B cell (primary cell): ENCODE data around the gene RALY. TPM values are rescaled to one million over a fixed set of nuclear protein-coding genes. Genes with fewer than 3 reads are reported as not detected.

Experiments used
- ATAC-seq: fragments of 200-7000 bp; cut with Tn5 transposase; one replicate; pipeline ENCODE4 v1.10.0; 2021; ENCODE audit warnings: low read depth, mild to moderate bottlenecking, moderate number of reproducible peaks, moderate library complexity
- CTCF ChIA-PET: fragments of 350-600 bp; sonication (Branson Sonifier 250); formaldehyde crosslinking; loops from one replicate; lab custom pipeline; 2021; ENCODE audit warnings: antibody characterized with exemption, inconsistent platforms; lab: Charles Lee
- POLR2A ChIA-PET: fragments of 350-600 bp; sonication (Branson Sonifier 250); formaldehyde crosslinking; loops from one replicate; lab custom pipeline; 2021; ENCODE audit warnings: antibody characterized with exemption; lab: Charles Lee
- DNase-seq: peaks from one replicate; pipeline ENCODE4 v3.0.0; 2013
- H2AFZ ChIP-seq: 2 replicates; pipeline ENCODE4 v1.6.1; 2012; ENCODE audit warnings: mild to moderate bottlenecking, low read depth, low read length; ENCODE audit not compliant: insufficient read depth, poor library complexity, severe bottlenecking
- H3K27ac ChIP-seq, 2 donors: 1 replicate in 1 of 2; 2 replicates in 1 of 2; pipeline ENCODE4 v1.5.1; 2012 to 2013; ENCODE audit warnings: low read length in 2 of 2, mild to moderate bottlenecking in 2 of 2, moderate library complexity in 1 of 2
- H3K27me3 ChIP-seq, 4 experiments: fragments of 200-600 bp in 1 of 4; sonication (generic) in 1 of 4; replicated peaks in 1 of 4; 1 replicate in 2 of 4; 2 replicates in 2 of 4; pipeline versions ENCODE4 v1.6.1 to v1.7.0; 2013 to 2016; ENCODE audit warnings: low read length in 3 of 4, mild to moderate bottlenecking in 2 of 4, mixed read lengths in 1 of 4, moderate library complexity in 1 of 4; ENCODE audit not compliant: insufficient read depth in 4 of 4, control insufficient read depth in 3 of 4; ENCODE audit errors: control extremely low read depth in 1 of 4
- H3K36me3 ChIP-seq, 2 experiments: replicated peaks in 1 of 2; 1 replicate in 1 of 2; 2 replicates in 1 of 2; pipeline versions ENCODE4 v1.6.1 to v1.7.1; 2013; ENCODE audit warnings: low read length in 1 of 2; ENCODE audit not compliant: insufficient read depth in 2 of 2, control insufficient read depth in 1 of 2; ENCODE audit errors: control extremely low read depth in 1 of 2, extremely low read depth in 1 of 2
- H3K4me1 ChIP-seq, 2 donors: fragments of 200-600 bp in 1 of 2; sonication (generic) in 1 of 2; 1 replicate in 1 of 2; 2 replicates in 1 of 2; pipeline versions ENCODE4 v1.5.1 to v1.6.1; 2013 to 2017; ENCODE audit warnings: low read length in 2 of 2; ENCODE audit not compliant: control insufficient read depth in 2 of 2, insufficient read depth in 2 of 2
- H3K4me2 ChIP-seq: replicated peaks from 2 replicates; pipeline ENCODE3; 2012; ENCODE audit warnings: mild to moderate bottlenecking, low read depth, low read length; ENCODE audit not compliant: poor library complexity, severe bottlenecking
- H3K4me3 ChIP-seq, 5 experiments: fragments of 200-600 bp in 1 of 5; sonication (generic) in 1 of 5; 1 replicate in 3 of 5; 2 replicates in 2 of 5; pipeline versions ENCODE4 v1.5.1 to v1.7.0; 2011 to 2016; ENCODE audit warnings: low read length in 4 of 5, mild to moderate bottlenecking in 4 of 5, low read depth in 2 of 5, control low read depth in 1 of 5, moderate library complexity in 1 of 5; ENCODE audit not compliant: insufficient read depth in 1 of 5; ENCODE audit errors: control extremely low read depth in 1 of 5, extremely low read depth in 1 of 5
- H3K79me2 ChIP-seq: fragments of 200-600 bp; sonication (generic); one replicate; pipeline ENCODE4 v1.6.0; 2016; ENCODE audit warnings: low read length; ENCODE audit not compliant: control insufficient read depth, insufficient read depth
- H3K9ac ChIP-seq: fragments of 200-600 bp; sonication (generic); 2 replicates; pipeline ENCODE4 v1.6.1; 2017; ENCODE audit warnings: mild to moderate bottlenecking, low read length, moderate library complexity
- H3K9me3 ChIP-seq, 3 donors: one replicate each; pipeline versions ENCODE4 v1.6.1 to v1.7.1; 2013; ENCODE audit warnings: low read length in 2 of 3; ENCODE audit not compliant: control insufficient read depth in 2 of 3, insufficient read depth in 1 of 3; ENCODE audit errors: control extremely low read depth in 1 of 3
- H4K20me1 ChIP-seq: 2 replicates; pipeline ENCODE4 v1.6.0; 2012; ENCODE audit warnings: mild to moderate bottlenecking, low read length; ENCODE audit not compliant: insufficient read depth, control insufficient read depth, poor library complexity, severe bottlenecking
- H3K27ac Mint-ChIP-seq: one replicate; pipeline ENCODE4 v1.8.0; 2021; ENCODE audit warnings: mixed read lengths
- H3K27me3 Mint-ChIP-seq: one replicate; pipeline ENCODE4 v1.8.0; 2021; ENCODE audit warnings: mixed read lengths
- H3K4me1 Mint-ChIP-seq: one replicate; pipeline ENCODE4 v1.8.0; 2021; ENCODE audit warnings: mixed read lengths
- H3K4me3 Mint-ChIP-seq: one replicate; pipeline ENCODE4 v1.8.0; 2021; ENCODE audit warnings: mixed read lengths
- H3K9me3 Mint-ChIP-seq: one replicate; pipeline ENCODE4 v1.8.0; 2022; ENCODE audit warnings: mixed read lengths; ENCODE audit not compliant: insufficient read depth
- CTCF ChIP-seq: fragments of 200-600 bp; IDR thresholded peaks from one replicate; pipeline ENCODE4 v1.8.0; 2022; ENCODE audit warnings: antibody characterized with exemption, mild to moderate bottlenecking
- EZH2 ChIP-seq: IDR thresholded peaks from 2 replicates; pipeline ENCODE4 v1.6.1; 2012; ENCODE audit warnings: borderline replicate concordance, low read depth, mild to moderate bottlenecking, moderate library complexity, low read length; ENCODE audit not compliant: insufficient read depth, poor library complexity, severe bottlenecking
- WGBS: methylation state at CpG from one replicate; pipeline ENCODE4 v1.1.5; 2013; ENCODE audit warnings: missing lambda C conversion rate; ENCODE audit not compliant: insufficient coverage; 5-methylcytosine and 5-hydroxymethylcytosine counted together
- intact Hi-C: fragments of 100-400 bp; cut with micrococcal nuclease; formaldehyde crosslinking; loops from one replicate; pipeline ENCODE4 v1.10.0; 2022
- polyA plus RNA-seq: library from polyadenylated mRNA; depleted of rRNA; stranded (reverse); fragments of >200 nt; gene quantifications from 2 replicates; pipeline ENCODE4 v1.2.3, GENCODE V29; 2012
- total RNA-seq, 2 donors: library from RNA; stranded (reverse); fragments of 120-200 nt in 1 of 2; gene quantifications; 1 replicate in 1 of 2; 2 replicates in 1 of 2; pipeline versions ENCODE4 v1.2.3 to v1.2.4, GENCODE V29; 2013 to 2022

The RALY gene
- total and polyA plus RNA-seq, 2 donors (not counting 1 experiment from before 2014, with no cell fraction given), result 89.8 to 94.4 TPM

GRCh38 chr20:33994222-33994913, 657 bp downstream of the RALY start:
- under 1% methylated on average over 49 of the region's 57 CpGs for WGBS
- ATAC-seq (peak; percentile 10), DNase-seq (peak; percentile 82)
- Mint-ChIP-seq H3K9me3 (no peaks in the 10 kb centered on the region), H3K4me1 (peaks cover 71% of the 10 kb centered on the region), H3K4me3 (peak overlapping the region; percentile 92), H3K27ac (peak overlapping the region; percentile 99), H3K27me3 (no peaks in the 10 kb centered on the region)
- Histone ChIP-seq H3K4me1 (peaks cover 50 to 59% of the 10 kb centered on the region in 2 donors), H3K27ac (peak overlapping the region; percentile 90 to 91), H3K4me2 (peak overlapping the region; percentile 90), H3K36me3 (no peaks in the 10 kb centered on the region), H3K79me2 (peaks cover 76% of the 10 kb centered on the region), H4K20me1 (peaks cover 56% of the 10 kb centered on the region), H3K4me3 (peak overlapping the region; percentile 92 to 99 (median 98)), H3K9me3 (no peaks in the 10 kb centered on the region), H3K27me3 (no peaks in the 10 kb centered on the region), H2AFZ (peak overlapping the region; percentile 97), H3K9ac (peak overlapping the region; percentile 94)
- ChIA-PET POLR2A (interaction anchor here (0.6 to 2.3 kb wide), 5 partner anchors 118 to 1290 kb away, joined by 5 to 18 read pairs (median 8); partner anchors contain the start of genes CBFA2T2, EIF2S2, EIF6 and ZNF341), CTCF (interaction anchor here (1.4 to 1.6 kb wide), 3 partner anchors 27 to 184 kb away, joined by 3 to 6 read pairs (median 4); partner anchors contain the start of gene CHMP4B)
- no peak for TF ChIP-seq EZH2
- no peak for TF ChIP-seq CTCF
- intact Hi-C loops, result loop anchor here (5.0 to 10.0 kb wide), 5 partner anchors 327 to 1548 kb away; partner anchors contain the start of genes ACSS2, ACTL10, DYNLRB1 and ERGIC3
